HepG2 (cell line): Measurements from ENCODE around the gene UBC. TPM values are rescaled to one million over a fixed set of nuclear protein-coding genes. Genes with fewer than 3 reads are reported as not detected.

Experiments used
- ARNT2 ChIP-seq: sonication (generic); formaldehyde crosslinking; IDR thresholded peaks from 2 replicates; pipeline ENCODE4 v1.8.0; 2022; ENCODE audit warnings: mild to moderate bottlenecking, low read depth, missing genetic modification reagents, moderate library complexity
- KAT7 ChIP-seq: IDR thresholded peaks from 2 replicates; pipeline ENCODE4 v1.6.1; 2018; ENCODE audit warnings: borderline replicate concordance, missing compliant biosample characterization
- KDM3A ChIP-seq: IDR thresholded peaks from 2 replicates; pipeline ENCODE4 v1.6.1; 2018; ENCODE audit warnings: low read depth, missing compliant biosample characterization
- MED8 ChIP-seq: sonication (generic); formaldehyde crosslinking; IDR thresholded peaks from 2 replicates; pipeline ENCODE4 v1.8.1; 2023; ENCODE audit warnings: mild to moderate bottlenecking, missing genetic modification reagents; ENCODE audit not compliant: insufficient replicate concordance
- MIXL1 ChIP-seq: IDR thresholded peaks from 2 replicates; pipeline ENCODE4 v1.6.1; 2016
- NPAS2 ChIP-seq: sonication (generic); formaldehyde crosslinking; IDR thresholded peaks from 2 replicates; pipeline ENCODE4 v1.8.0; 2022; ENCODE audit warnings: mild to moderate bottlenecking, missing genetic modification reagents, borderline replicate concordance
- PHB2 ChIP-seq: fragments of 450-650 bp; IDR thresholded peaks from 2 replicates; pipeline ENCODE4 v1.6.1; 2018; ENCODE audit not compliant: partially characterized antibody
- PRPF4 ChIP-seq: fragments of 200-400 bp; formaldehyde crosslinking; IDR thresholded peaks from 2 replicates; pipeline ENCODE4 v1.6.1; 2016; ENCODE audit warnings: low read length, low read depth; ENCODE audit not compliant: poor library complexity, severe bottlenecking
- SIX1 ChIP-seq: sonication (generic); formaldehyde crosslinking; IDR thresholded peaks from 2 replicates; pipeline ENCODE4 v1.4.0; 2020; ENCODE audit warnings: missing genetic modification reagents, borderline replicate concordance
- SKI ChIP-seq: fragments of 450-650 bp; IDR thresholded peaks from one replicate; pipeline ENCODE4 v1.6.1; 2018; ENCODE audit warnings: mild to moderate bottlenecking; ENCODE audit not compliant: partially characterized antibody
- SOX13 ChIP-seq, 3 experiments: fragments of 450-650 bp in 1 of 3; sonication (generic) in 1 of 3; formaldehyde crosslinking in 1 of 3; IDR thresholded peaks in 2 of 3; conservative IDR thresholded peaks in 1 of 3; 2 replicates each; pipeline versions ENCODE4 v1.5.0 to v1.6.1; 2016 to 2020; ENCODE audit warnings: antibody characterized with exemption in 1 of 3, mild to moderate bottlenecking in 1 of 3, missing compliant biosample characterization in 1 of 3, missing genetic modification reagents in 1 of 3, moderate library complexity in 1 of 3
- ZBTB1 ChIP-seq: sonication (generic); formaldehyde crosslinking; IDR thresholded peaks from 2 replicates; pipeline ENCODE4 v1.4.0; 2020; ENCODE audit warnings: missing genetic modification reagents, borderline replicate concordance
- ZNF17 ChIP-seq: sonication (generic); formaldehyde crosslinking; IDR thresholded peaks from 2 replicates; pipeline ENCODE4 v1.5.0; 2020; ENCODE audit warnings: mild to moderate bottlenecking, missing genetic modification reagents
- ZNF263 ChIP-seq: sonication (generic); formaldehyde crosslinking; IDR thresholded peaks from 2 replicates; pipeline ENCODE4 v1.4.0; 2020; ENCODE audit warnings: missing genetic modification reagents
- ZNF30 ChIP-seq: sonication (generic); formaldehyde crosslinking; IDR thresholded peaks from 2 replicates; pipeline ENCODE4 v1.5.0; 2020; ENCODE audit warnings: mild to moderate bottlenecking, missing genetic modification reagents
- ZNF773 ChIP-seq: sonication (generic); formaldehyde crosslinking; IDR thresholded peaks from 2 replicates; pipeline ENCODE4 v1.4.0; 2020; ENCODE audit warnings: missing genetic modification reagents, borderline replicate concordance
- polyA plus RNA-seq, 8 experiments: library from polyadenylated mRNA; depleted of rRNA in 3 of 8; stranded (reverse) in 7 of 8; unstranded in 1 of 8; fragments of >200 nt; fragmentation: Illumina TruSeq in 4 of 8; extraction: Trizol in 4 of 8; gene quantifications; 2 replicates each; pipeline versions ENCODE4 v1.2.1 to v1.2.3, GENCODE V29; 2011 to 2016; ENCODE audit warnings: low read depth in 4 of 8, missing spikeins in 1 of 8, mixed read lengths in 1 of 8; ENCODE audit not compliant: insufficient read depth in 1 of 8
- total RNA-seq, 5 experiments: library from RNA; depleted of rRNA; stranded (reverse); fragments of >200 nt; fragmentation: Illumina TruSeq; extraction: Trizol; gene quantifications; 2 replicates each; pipeline ENCODE4 v1.2.3, GENCODE V29; 2016; ENCODE audit warnings: low read depth in 1 of 5
- TF ChIP-seq, protein P1 (sequence below): sonication (generic); formaldehyde crosslinking; IDR thresholded peaks from 2 replicates; pipeline ENCODE4 v1.4.0; 2020; ENCODE audit warnings: missing genetic modification reagents, borderline replicate concordance
- TF ChIP-seq, protein P2 (sequence below): sonication (generic); formaldehyde crosslinking; IDR thresholded peaks from 2 replicates; pipeline ENCODE4 v1.5.1; 2020; ENCODE audit warnings: mild to moderate bottlenecking, missing genetic modification reagents
- TF ChIP-seq, protein P3 (sequence below): sonication (generic); formaldehyde crosslinking; IDR thresholded peaks from 2 replicates; pipeline ENCODE4; 2020; ENCODE audit warnings: missing genetic modification reagents, mild to moderate bottlenecking, borderline replicate concordance

UBC gene
- total and polyA plus RNA-seq, 2 of the 13 experiments (the other 11 are each of a cell fraction or from before 2014, with no cell fraction given) = 805 to 1,432 TPM

DNA sequence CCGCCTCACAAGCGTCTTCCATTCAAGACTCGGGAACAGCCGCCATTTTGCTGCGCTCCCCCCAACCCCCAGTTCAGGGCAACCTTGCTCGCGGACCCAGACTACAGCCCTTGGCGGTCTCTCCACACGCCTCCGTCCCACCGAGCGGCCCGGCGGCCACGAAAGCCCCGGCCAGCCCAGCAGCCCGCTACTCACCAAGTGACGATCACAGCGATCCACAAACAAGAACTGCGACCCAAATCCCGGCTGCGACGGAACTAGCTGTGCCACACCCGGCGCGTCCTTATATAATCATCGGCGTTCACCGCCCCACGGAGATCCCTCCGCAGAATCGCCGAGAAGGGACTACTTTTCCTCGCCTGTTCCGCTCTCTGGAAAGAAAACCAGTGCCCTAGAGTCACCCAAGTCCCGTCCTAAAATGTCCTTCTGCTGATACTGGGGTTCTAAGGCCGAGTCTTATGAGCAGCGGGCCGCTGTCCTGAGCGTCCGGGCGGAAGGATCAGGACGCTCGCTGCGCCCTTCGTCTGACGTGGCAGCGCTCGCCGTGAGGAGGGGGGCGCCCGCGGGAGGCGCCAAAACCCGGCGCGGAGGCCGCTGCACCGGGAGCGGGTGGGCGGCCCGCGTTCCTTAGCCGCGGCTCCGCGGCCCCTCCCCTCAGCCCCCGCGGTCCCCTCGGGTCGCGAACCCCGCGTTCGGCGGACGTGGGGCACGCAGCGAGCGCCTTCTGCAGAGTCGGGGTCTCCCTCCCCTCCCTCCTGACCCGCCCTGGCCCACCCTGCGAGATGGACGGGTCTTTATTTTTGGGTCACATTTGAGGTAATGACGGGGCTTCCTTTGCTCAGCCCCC, at the start of gene UBC (continued):
- TF ChIP-seq, protein P1, sequence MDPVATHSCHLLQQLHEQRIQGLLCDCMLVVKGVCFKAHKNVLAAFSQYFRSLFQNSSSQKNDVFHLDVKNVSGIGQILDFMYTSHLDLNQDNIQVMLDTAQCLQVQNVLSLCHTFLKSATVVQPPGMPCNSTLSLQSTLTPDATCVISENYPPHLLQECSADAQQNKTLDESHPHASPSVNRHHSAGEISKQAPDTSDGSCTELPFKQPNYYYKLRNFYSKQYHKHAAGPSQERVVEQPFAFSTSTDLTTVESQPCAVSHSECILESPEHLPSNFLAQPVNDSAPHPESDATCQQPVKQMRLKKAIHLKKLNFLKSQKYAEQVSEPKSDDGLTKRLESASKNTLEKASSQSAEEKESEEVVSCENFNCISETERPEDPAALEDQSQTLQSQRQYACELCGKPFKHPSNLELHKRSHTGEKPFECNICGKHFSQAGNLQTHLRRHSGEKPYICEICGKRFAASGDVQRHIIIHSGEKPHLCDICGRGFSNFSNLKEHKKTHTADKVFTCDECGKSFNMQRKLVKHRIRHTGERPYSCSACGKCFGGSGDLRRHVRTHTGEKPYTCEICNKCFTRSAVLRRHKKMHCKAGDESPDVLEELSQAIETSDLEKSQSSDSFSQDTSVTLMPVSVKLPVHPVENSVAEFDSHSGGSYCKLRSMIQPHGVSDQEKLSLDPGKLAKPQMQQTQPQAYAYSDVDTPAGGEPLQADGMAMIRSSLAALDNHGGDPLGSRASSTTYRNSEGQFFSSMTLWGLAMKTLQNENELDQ (CRISPR knock-in tag) = 0 out of 2 replicates have a peak, but pooled peaks have one; percentile 41
- TF ChIP-seq ZNF17 (CRISPR knock-in tag) = 0 out of 2 replicates have a peak, but pooled peaks have one; percentile 24
- TF ChIP-seq SIX1 (CRISPR knock-in tag) = peak; percentile 59; the same call in 1 of the 2 replicates
- TF ChIP-seq ZNF263 (CRISPR knock-in tag) = peak; percentile 55
- 0 out of 2 replicates have a peak, but pooled peaks have one; percentile 42 for TF ChIP-seq ZNF30 (CRISPR knock-in tag)
- no peak for TF ChIP-seq PHB2
- TF ChIP-seq, protein P2, sequence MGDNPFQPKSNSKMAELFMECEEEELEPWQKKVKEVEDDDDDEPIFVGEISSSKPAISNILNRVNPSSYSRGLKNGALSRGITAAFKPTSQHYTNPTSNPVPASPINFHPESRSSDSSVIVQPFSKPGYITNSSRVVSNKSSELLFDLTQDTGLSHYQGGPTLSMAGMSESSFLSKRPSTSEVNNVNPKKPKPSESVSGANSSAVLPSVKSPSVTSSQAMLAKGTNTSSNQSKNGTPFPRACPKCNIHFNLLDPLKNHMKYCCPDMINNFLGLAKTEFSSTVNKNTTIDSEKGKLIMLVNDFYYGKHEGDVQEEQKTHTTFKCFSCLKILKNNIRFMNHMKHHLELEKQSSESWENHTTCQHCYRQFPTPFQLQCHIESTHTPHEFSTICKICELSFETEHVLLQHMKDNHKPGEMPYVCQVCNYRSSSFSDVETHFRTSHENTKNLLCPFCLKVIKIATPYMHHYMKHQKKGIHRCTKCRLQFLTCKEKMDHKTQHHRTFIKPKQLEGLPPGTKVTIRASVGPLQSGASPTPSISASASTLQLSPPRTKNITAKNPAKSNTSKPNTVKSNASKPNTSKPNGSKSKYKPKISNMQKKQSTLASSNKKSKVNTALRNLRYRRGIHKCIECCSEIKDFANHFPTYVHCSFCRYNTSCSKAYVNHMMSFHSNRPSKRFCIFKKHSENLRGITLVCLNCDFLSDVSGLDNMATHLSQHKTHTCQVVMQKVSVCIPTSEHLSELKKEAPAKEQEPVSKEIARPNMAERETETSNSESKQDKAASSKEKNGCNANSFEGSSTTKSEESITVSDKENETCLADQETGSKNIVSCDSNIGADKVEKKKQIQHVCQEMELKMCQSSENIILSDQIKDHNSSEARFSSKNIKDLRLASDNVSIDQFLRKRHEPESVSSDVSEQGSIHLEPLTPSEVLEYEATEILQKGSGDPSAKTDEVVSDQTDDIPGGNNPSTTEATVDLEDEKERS = peak; percentile 79
- peak; percentile 77 for TF ChIP-seq SKI
- TF ChIP-seq KAT7 (CRISPR knock-in tag) = peak; percentile 92
- TF ChIP-seq ZBTB1 (CRISPR knock-in tag) = no peak
- peak; percentile 77 for TF ChIP-seq MED8
- peak; percentile 49; the same call in 1 of the 2 replicates for TF ChIP-seq MIXL1 (CRISPR knock-in tag)
- TF ChIP-seq, protein P3, sequence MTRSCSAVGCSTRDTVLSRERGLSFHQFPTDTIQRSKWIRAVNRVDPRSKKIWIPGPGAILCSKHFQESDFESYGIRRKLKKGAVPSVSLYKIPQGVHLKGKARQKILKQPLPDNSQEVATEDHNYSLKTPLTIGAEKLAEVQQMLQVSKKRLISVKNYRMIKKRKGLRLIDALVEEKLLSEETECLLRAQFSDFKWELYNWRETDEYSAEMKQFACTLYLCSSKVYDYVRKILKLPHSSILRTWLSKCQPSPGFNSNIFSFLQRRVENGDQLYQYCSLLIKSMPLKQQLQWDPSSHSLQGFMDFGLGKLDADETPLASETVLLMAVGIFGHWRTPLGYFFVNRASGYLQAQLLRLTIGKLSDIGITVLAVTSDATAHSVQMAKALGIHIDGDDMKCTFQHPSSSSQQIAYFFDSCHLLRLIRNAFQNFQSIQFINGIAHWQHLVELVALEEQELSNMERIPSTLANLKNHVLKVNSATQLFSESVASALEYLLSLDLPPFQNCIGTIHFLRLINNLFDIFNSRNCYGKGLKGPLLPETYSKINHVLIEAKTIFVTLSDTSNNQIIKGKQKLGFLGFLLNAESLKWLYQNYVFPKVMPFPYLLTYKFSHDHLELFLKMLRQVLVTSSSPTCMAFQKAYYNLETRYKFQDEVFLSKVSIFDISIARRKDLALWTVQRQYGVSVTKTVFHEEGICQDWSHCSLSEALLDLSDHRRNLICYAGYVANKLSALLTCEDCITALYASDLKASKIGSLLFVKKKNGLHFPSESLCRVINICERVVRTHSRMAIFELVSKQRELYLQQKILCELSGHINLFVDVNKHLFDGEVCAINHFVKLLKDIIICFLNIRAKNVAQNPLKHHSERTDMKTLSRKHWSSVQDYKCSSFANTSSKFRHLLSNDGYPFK (CRISPR knock-in tag) = peak; percentile 81; the same call in 1 of the 2 replicates
- TF ChIP-seq PRPF4 = no peak
- peak; percentile 92 for TF ChIP-seq NPAS2
- no peak for TF ChIP-seq ZNF773 (CRISPR knock-in tag)
- peak; percentile 94 for TF ChIP-seq KDM3A
- TF ChIP-seq SOX13 (IDR thresholded peaks at IDR 0.05) = 0 out of 2 replicates have a peak, but pooled peaks have one; percentile 25
- TF ChIP-seq SOX13 (CRISPR knock-in tag; conservative IDR thresholded peaks at IDR 0.05 in 1 of 2, IDR thresholded peaks at IDR 0.05 in 1 of 2) = 0 out of 4 replicates have a peak, but pooled peaks of 1 of the 2 experiments have one; percentile 47
- TF ChIP-seq ARNT2 = peak; percentile 63
